IPS DF 6.9 (cell line): Measurements from ENCODE around the gene TDRD9.

Experiments used
- DNase-seq: peaks from one replicate; pipeline ENCODE4 v3.0.0-alpha.2; 2013; ENCODE audit warnings: low read depth, low spot score
- H3K27ac ChIP-seq: one replicate; pipeline ENCODE4 v1.5.1; 2013; ENCODE audit warnings: low read length, control low read depth
- H3K27me3 ChIP-seq: 2 replicates; pipeline ENCODE4 v1.6.1; 2013; ENCODE audit warnings: mild to moderate bottlenecking, low read length; ENCODE audit not compliant: control insufficient read depth, insufficient read depth
- H3K36me3 ChIP-seq: 2 replicates; pipeline ENCODE4 v1.6.1; 2013; ENCODE audit warnings: low read length; ENCODE audit not compliant: control insufficient read depth, insufficient read depth
- H3K4me1 ChIP-seq: 2 replicates; pipeline ENCODE4 v1.6.1; 2013; ENCODE audit warnings: low read length; ENCODE audit not compliant: control insufficient read depth, insufficient read depth
- H3K4me3 ChIP-seq: 2 replicates; pipeline ENCODE4 v1.5.1; 2013; ENCODE audit warnings: mild to moderate bottlenecking, low read length
- H3K9me3 ChIP-seq: 2 replicates; pipeline ENCODE4 v1.6.1; 2013; ENCODE audit warnings: low read length, inconsistent platforms; ENCODE audit not compliant: control insufficient read depth, insufficient read depth
- WGBS: extraction: QIAGEN DNeasy Blood & Tissue Kit; methylation state at CpG from one replicate; pipeline ENCODE4 v1.1.7; 2013; ENCODE audit warnings: mixed read lengths, missing lambda C conversion rate; ENCODE audit not compliant: insufficient read length, insufficient coverage; 5-methylcytosine and 5-hydroxymethylcytosine counted together

Gene TDRD9

GRCh38 chr14:104009297-104009696, 81.0 kb downstream of the TDRD9 start:
- H3K4me3 ChIP-seq: no peak overlapping the region
- no peaks in the 10 kb centered on the region for H3K36me3 ChIP-seq
- H3K27ac ChIP-seq: no peak overlapping the region
- no peaks in the 10 kb centered on the region for H3K27me3 ChIP-seq
- no peaks in the 10 kb centered on the region for H3K9me3 ChIP-seq
- WGBS: no CpG with 5 or more reads among the region's 1 CpG
- H3K4me1 ChIP-seq: no peaks in the 10 kb centered on the region
- DNase-seq: no peak

GRCh38 chr14:104011824-104012517, 83.7 kb downstream of the TDRD9 start:
- Histone ChIP-seq H3K27me3 (no peaks in the 10 kb centered on the region), H3K4me1 (no peaks in the 10 kb centered on the region), H3K9me3 (no peaks in the 10 kb centered on the region), H3K27ac (no peak overlapping the region), H3K36me3 (no peaks in the 10 kb centered on the region), H3K4me3 (no peak overlapping the region)
- WGBS: no CpG with 5 or more reads among the region's 3 CpGs
- no peak for DNase-seq

- WGBS: no CpG with 5 or more reads among the region's 5 CpGs
- no peak for DNase-seq
- no peak overlapping the region for H3K27ac ChIP-seq
- no peaks in the 10 kb centered on the region for H3K9me3 ChIP-seq
- no peak overlapping the region for H3K4me3 ChIP-seq
- H3K27me3 ChIP-seq: no peaks in the 10 kb centered on the region
- no peaks in the 10 kb centered on the region for H3K36me3 ChIP-seq
- no peaks in the 10 kb centered on the region for H3K4me1 ChIP-seq
Observed at GRCh38 chr14:104014764-104015163, 86.5 kb downstream of the TDRD9 start.

- Histone ChIP-seq H3K9me3 (no peaks in the 10 kb centered on the region), H3K27ac (no peak overlapping the region), H3K36me3 (no peaks in the 10 kb centered on the region), H3K4me1 (no peaks in the 10 kb centered on the region), H3K4me3 (no peak overlapping the region), H3K27me3 (no peaks in the 10 kb centered on the region)
- WGBS: no CpG with 5 or more reads among the region's 11 CpGs
- DNase-seq: no peak
Observed at GRCh38 chr14:104016873-104017650, 88.8 kb downstream of the TDRD9 start.

- Histone ChIP-seq H3K27me3 (no peaks in the 10 kb centered on the region), H3K9me3 (no peaks in the 10 kb centered on the region), H3K36me3 (no peaks in the 10 kb centered on the region), H3K4me3 (no peak overlapping the region), H3K4me1 (no peaks in the 10 kb centered on the region), H3K27ac (no peak overlapping the region)
- no CpG with 5 or more reads among the region's 1 CpG for WGBS
- DNase-seq: no peak
Observed at GRCh38 chr14:104019029-104019428, 90.8 kb downstream of the TDRD9 start.

- H3K27ac ChIP-seq: no peak overlapping the region
- H3K4me1 ChIP-seq: no peaks in the 10 kb centered on the region
- no peak for DNase-seq
- WGBS: no CpG with 5 or more reads among the region's 7 CpGs
- H3K36me3 ChIP-seq: no peaks in the 10 kb centered on the region
- H3K27me3 ChIP-seq: no peaks in the 10 kb centered on the region
- no peaks in the 10 kb centered on the region for H3K9me3 ChIP-seq
- no peak overlapping the region for H3K4me3 ChIP-seq
Observed at GRCh38 chr14:104019806-104020205, 91.5 kb downstream of the TDRD9 start.

- no peaks in the 10 kb centered on the region for H3K9me3 ChIP-seq
- H3K36me3 ChIP-seq: no peaks in the 10 kb centered on the region
- 100% methylated on average over 3 of the region's 9 CpGs for WGBS
- H3K27me3 ChIP-seq: no peaks in the 10 kb centered on the region
- no peak overlapping the region for H3K4me3 ChIP-seq
- DNase-seq: no peak
- no peak overlapping the region for H3K27ac ChIP-seq
- no peaks in the 10 kb centered on the region for H3K4me1 ChIP-seq
Observed at GRCh38 chr14:104020471-104020870, 92.2 kb downstream of the TDRD9 start.

GRCh38 chr14:104023325-104024055, 95.2 kb downstream of the TDRD9 start:
- Histone ChIP-seq H3K4me1 (no peaks in the 10 kb centered on the region), H3K27me3 (no peaks in the 10 kb centered on the region), H3K9me3 (no peaks in the 10 kb centered on the region), H3K27ac (no peak overlapping the region), H3K36me3 (no peaks in the 10 kb centered on the region), H3K4me3 (no peak overlapping the region)
- WGBS: no CpG with 5 or more reads among the region's 2 CpGs
- DNase-seq: no peak

- H3K27me3 ChIP-seq: no peaks in the 10 kb centered on the region
- no peaks in the 10 kb centered on the region for H3K9me3 ChIP-seq
- H3K27ac ChIP-seq: no peak overlapping the region
- H3K4me3 ChIP-seq: no peak overlapping the region
- H3K4me1 ChIP-seq: no peaks in the 10 kb centered on the region
- no CpG with 5 or more reads among the region's 3 CpGs for WGBS
- DNase-seq: no peak
- no peaks in the 10 kb centered on the region for H3K36me3 ChIP-seq
Observed at GRCh38 chr14:104025534-104025933, 97.3 kb downstream of the TDRD9 start.

- no peaks in the 10 kb centered on the region for H3K27me3 ChIP-seq
- no peaks in the 10 kb centered on the region for H3K36me3 ChIP-seq
- H3K9me3 ChIP-seq: no peaks in the 10 kb centered on the region
- H3K27ac ChIP-seq: no peak overlapping the region
- no peak for DNase-seq
- H3K4me3 ChIP-seq: no peak overlapping the region
- no CpG with 5 or more reads among the region's 1 CpG for WGBS
- H3K4me1 ChIP-seq: no peaks in the 10 kb centered on the region
Observed at GRCh38 chr14:104026024-104026423, 97.8 kb downstream of the TDRD9 start.
